Measurements from ENCODE around the gene TRIM33. TPM values are rescaled to one million over a fixed set of nuclear protein-coding genes. Genes with fewer than 3 reads are reported as not detected.

TRIM33 gene
- total and polyA plus RNA-seq, 2 of the 8 experiments (the other 6 are each of a cell fraction or from before 2014, with no cell fraction given): 17.1 to 52.3 TPM

- ChIA-PET POLR2A (ENCODE audit: partially characterized antibody) (no interaction called here), CTCF (ENCODE audit: partially characterized antibody) (interaction anchor here (1.0 to 1.8 kb wide), 4 partner anchors 28 to 207 kb away, joined by 3 to 5 read pairs (median 4); no protein-coding TSS in a partner anchor)
- H3K4ac ChIP-seq (replicated peaks; ENCODE audit: insufficient read length, low read depth, low read length): no peak overlapping the region
- H3K23me2 ChIP-seq (ENCODE audit: low read depth, low read length): no peaks in the 10 kb centered on the region
- no peaks in the 10 kb centered on the region for H4K20me1 ChIP-seq (replicated peaks in 1 of 2; ENCODE audit: control insufficient read depth in 1 of 2, insufficient read depth in 2 of 2, low read length in 2 of 2)
- no peak overlapping the region for H2BK20ac ChIP-seq (ENCODE audit: low read length)
- H2AK5ac ChIP-seq (ENCODE audit: low read depth, low read length): no peak overlapping the region
- H3K79me2 ChIP-seq (ENCODE audit: control insufficient read depth in 1 of 2, insufficient read depth in 2 of 2, low read length in 2 of 2): no peaks in the 10 kb centered on the region
- H3K23ac ChIP-seq (ENCODE audit: insufficient read length): no peak overlapping the region
- no peaks in the 10 kb centered on the region for H3K9me3 ChIP-seq (ENCODE audit: insufficient read depth in 2 of 2, low read depth in 1 of 2, low read length in 1 of 2)
- no peak for DNase-seq (ENCODE audit: low read depth in 1 of 2, low spot score in 2 of 2)
- H3K4me1 ChIP-seq (replicated peaks in 1 of 4; ENCODE audit: control insufficient read depth in 3 of 4, insufficient read depth in 4 of 4, low read length in 3 of 4): no peaks in the 10 kb centered on the region
- no peak overlapping the region for H2BK120ac ChIP-seq (replicated peaks; ENCODE audit: low read depth, low read length)
- H3K36me3 ChIP-seq (ENCODE audit: control insufficient read depth in 2 of 4, insufficient read depth in 4 of 4, low read length in 3 of 4): no peaks in the 10 kb centered on the region
- no peak overlapping the region for H2BK15ac ChIP-seq (ENCODE audit: low read length)
- FAIRE-seq: no peak
- H3K27me3 ChIP-seq (replicated peaks in 1 of 4; ENCODE audit: control insufficient read depth in 3 of 4, extremely low read depth in 1 of 4, insufficient read depth in 3 of 4, low read length in 3 of 4): no peaks in the 10 kb centered on the region
- no peak overlapping the region for H4K5ac ChIP-seq (ENCODE audit: insufficient read length, low read depth, low read length)
- H3K79me1 ChIP-seq (ENCODE audit: low read depth, low read length): no peaks in the 10 kb centered on the region
- no peak overlapping the region for H3K14ac ChIP-seq (ENCODE audit: insufficient read length)
- H3K4me3 ChIP-seq (ENCODE audit: extremely low read depth in 1 of 4, insufficient read depth in 2 of 4, low read depth in 3 of 4, low read length in 4 of 4): no peak overlapping the region
- H4K91ac ChIP-seq (replicated peaks; ENCODE audit: insufficient read length, low read length): no peak overlapping the region
- H3K27ac ChIP-seq (ENCODE audit: low read depth, low read length): no peak overlapping the region
- no peak overlapping the region for H2BK12ac ChIP-seq (ENCODE audit: low read depth, low read length)
- no peak overlapping the region for H3K18ac ChIP-seq (ENCODE audit: extremely low read depth, low read length)
- H3K56ac ChIP-seq (replicated peaks; ENCODE audit: insufficient read length, low read depth, low read length): no peak overlapping the region
- no peak overlapping the region for H3K4me2 ChIP-seq (ENCODE audit: insufficient read depth in 1 of 2, low read depth in 2 of 2, low read length in 2 of 2)
- 87% methylated on average over 2 of the region's 2 CpGs; no CpG with 5 or more reads in 1 of the 2 experiments for WGBS, 2 experiments (ENCODE audit: extremely low coverage in 1 of 2, insufficient coverage in 1 of 2, insufficient read length in 1 of 2, insufficient replicate concordance in 2 of 2, low coverage in 1 of 2, low lambda C conversion rate in 2 of 2, missing lambda C conversion rate in 1 of 2)
- H3K9ac ChIP-seq (replicated peaks in 1 of 4; ENCODE audit: extremely low read depth in 1 of 4, low read depth in 3 of 4, low read length in 3 of 4): no peak overlapping the region
- H2AFZ ChIP-seq (ENCODE audit: low read length): no peak overlapping the region
- H4K8ac ChIP-seq (ENCODE audit: extremely low read depth, insufficient read depth, low read length): no peak overlapping the region
- H2BK5ac ChIP-seq (ENCODE audit: low read depth, low read length): no peak overlapping the region
- TF ChIP-seq HDAC2 (IDR thresholded peaks at IDR 0.05; ENCODE audit: borderline replicate concordance in 1 of 2, low read depth in 2 of 2, low read length in 2 of 2): no peak
- TF ChIP-seq CEBPB (IDR thresholded peaks at IDR 0.05; ENCODE audit: low read depth, low read length): no peak
- no peak for TF ChIP-seq PHF8 (conservative IDR thresholded peaks at IDR 0.05; ENCODE audit: low read depth, low read length)
- no peak for TF ChIP-seq SIRT6 (IDR thresholded peaks at IDR 0.05; ENCODE audit: low read length)
These were observed 43.6 kb upstream of the TRIM33 start for GRCh38 chr1:114554577-114554976.
